Adrenal gland (tissue), 12 donors: ENCODE results near the gene ACSL4. TPM values are rescaled to one million over a fixed set of nuclear protein-coding genes. Genes with fewer than 3 reads are reported as not detected.

Experiments used
- DNase-seq, 7 donors: peaks; one replicate each; pipeline ENCODE4 v3.0.0-alpha.2; 2019 to 2020
- H3K27ac ChIP-seq, 5 donors: fragments of 200-600 bp; sonication (generic) in 4 of 5; 1 replicate in 3 of 5; 2 replicates in 2 of 5; pipeline versions ENCODE4 v1.5.1 to v1.8.0; 2016 to 2020; ENCODE audit warnings: mild to moderate bottlenecking in 1 of 5
- H3K27me3 ChIP-seq: fragments of 200-600 bp; 2 replicates; pipeline ENCODE4 v1.8.0; 2021
- H3K36me3 ChIP-seq, 2 donors: fragments of 200-600 bp; replicated peaks in 1 of 2; 1 replicate in 1 of 2; 2 replicates in 1 of 2; pipeline versions ENCODE4 v1.5.1 to v1.8.0; 2018 to 2022
- H3K4me1 ChIP-seq, 2 donors: fragments of 200-600 bp; replicated peaks in 1 of 2; 1 replicate in 1 of 2; 2 replicates in 1 of 2; pipeline versions ENCODE4 v1.5.1 to v1.8.0; 2018 to 2021
- H3K4me3 ChIP-seq, 4 donors: fragments of 200-600 bp; sonication (generic) in 3 of 4; one replicate each; pipeline ENCODE4 v1.5.1; 2016 to 2018
- H3K9me3 ChIP-seq, 3 donors: fragments of 200-600 bp; sonication (generic) in 1 of 3; replicated peaks in 1 of 3; 1 replicate in 2 of 3; 2 replicates in 1 of 3; pipeline versions ENCODE4 v1.5.1 to v1.8.0; 2016 to 2021
- POLR2A ChIP-seq, 2 donors: fragments of 450-650 bp; IDR thresholded peaks; one replicate each; pipeline ENCODE4 v1.6.1; 2017; ENCODE audit warnings: antibody characterized with exemption in 2 of 2, mild to moderate bottlenecking in 2 of 2, moderate library complexity in 1 of 2
- WGBS, 4 donors: extraction: QIAGEN DNeasy Blood & Tissue Kit in 2 of 4; methylation state at CpG; one replicate each; pipeline versions ENCODE4 v1.1.5 to v1.1.7; 2013 to 2017; 5-methylcytosine and 5-hydroxymethylcytosine counted together
- intact Hi-C, 2 donors: fragments of 100-400 bp; cut with DNase I; formaldehyde crosslinking; loops; one replicate each; pipeline versions ENCODE4 v1.14.1 to v1.15.0; 2022 to 2023
- polyA plus RNA-seq, 3 donors: library from polyadenylated mRNA; stranded (reverse); fragments of 200-250 nt in 2 of 3; fragments of 350-450 nt in 1 of 3; fragmentation: Illumina TruSeq in 1 of 3; extraction: RNeasy Lipid Tissue Mini Kit (QIAGEN cat#74804) in 1 of 3; gene quantifications; one replicate each; pipeline ENCODE4 v1.2.3, GENCODE V29; 2013 to 2014
- total RNA-seq, 9 donors: library from RNA; depleted of rRNA in 4 of 9; stranded (reverse); fragments of >200 nt in 4 of 9; fragments of 120-200 nt in 1 of 9; fragmentation: NEBNext Ultra II Directional in 1 of 9; extraction: Animal tissue kit (Norgen Biotek cat#: 25700) in 1 of 9; gene quantifications; one replicate each; pipeline versions ENCODE4 v1.1.0 to v1.2.4, GENCODE V29; 2013 to 2023
- TF ChIP-seq, protein P1 (sequence below), 6 experiments: fragments of 450-650 bp in 4 of 6; fragments of 200-600 bp in 2 of 6; sonication (generic) in 1 of 6; IDR thresholded peaks; 1 replicate in 5 of 6; 2 replicates in 1 of 6; pipeline versions ENCODE4 v1.5.1 to v1.8.0; 2016 to 2021; ENCODE audit warnings: antibody characterized with exemption in 6 of 6, mild to moderate bottlenecking in 2 of 6, moderate library complexity in 1 of 6
- donor health status: healthy with polysubstance abuse.
- donor health status: Bipolar disorder and iron deficiency.
- donor health status: DM: yes; HTN: yes; CAD: no.
- donor health status: DM: no; HTN: no; CAD: no.
- donor health status: DM: no; HTN: no; CAD: no.
- donor health status: DM: yes; HTN: yes; CAD: no.

The ACSL4 gene
- total and polyA plus RNA-seq, 12 donors = 16.9 to 192 (median 114) TPM

- Histone ChIP-seq H3K4me1 (peaks cover 5 to 27% of the 10 kb centered on the region in 2 donors), H3K27me3 (no peaks in the 10 kb centered on the region), H3K4me3 (no peak overlapping the region), H3K36me3 (no peaks in the 10 kb centered on the region), H3K9me3 (no peaks in the 10 kb centered on the region), H3K27ac (no peak overlapping the region)
- DNase-seq = no peak
- intact Hi-C loops = loop anchor here in 1 of 2 donors (10.0 kb wide), 1 partner anchor 145 kb away; no protein-coding TSS in a partner anchor
- TF ChIP-seq, protein P1, sequence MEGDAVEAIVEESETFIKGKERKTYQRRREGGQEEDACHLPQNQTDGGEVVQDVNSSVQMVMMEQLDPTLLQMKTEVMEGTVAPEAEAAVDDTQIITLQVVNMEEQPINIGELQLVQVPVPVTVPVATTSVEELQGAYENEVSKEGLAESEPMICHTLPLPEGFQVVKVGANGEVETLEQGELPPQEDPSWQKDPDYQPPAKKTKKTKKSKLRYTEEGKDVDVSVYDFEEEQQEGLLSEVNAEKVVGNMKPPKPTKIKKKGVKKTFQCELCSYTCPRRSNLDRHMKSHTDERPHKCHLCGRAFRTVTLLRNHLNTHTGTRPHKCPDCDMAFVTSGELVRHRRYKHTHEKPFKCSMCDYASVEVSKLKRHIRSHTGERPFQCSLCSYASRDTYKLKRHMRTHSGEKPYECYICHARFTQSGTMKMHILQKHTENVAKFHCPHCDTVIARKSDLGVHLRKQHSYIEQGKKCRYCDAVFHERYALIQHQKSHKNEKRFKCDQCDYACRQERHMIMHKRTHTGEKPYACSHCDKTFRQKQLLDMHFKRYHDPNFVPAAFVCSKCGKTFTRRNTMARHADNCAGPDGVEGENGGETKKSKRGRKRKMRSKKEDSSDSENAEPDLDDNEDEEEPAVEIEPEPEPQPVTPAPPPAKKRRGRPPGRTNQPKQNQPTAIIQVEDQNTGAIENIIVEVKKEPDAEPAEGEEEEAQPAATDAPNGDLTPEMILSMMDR (IDR thresholded peaks at IDR 0.05) = no peak
- WGBS, 4 donors = 45 to 64% (median 49%) methylated on average over 2 of the region's 2 CpGs
These were observed 22.9 kb downstream of the ACSL4 start for GRCh38 chrX:109710181-109710580.

DNA sequence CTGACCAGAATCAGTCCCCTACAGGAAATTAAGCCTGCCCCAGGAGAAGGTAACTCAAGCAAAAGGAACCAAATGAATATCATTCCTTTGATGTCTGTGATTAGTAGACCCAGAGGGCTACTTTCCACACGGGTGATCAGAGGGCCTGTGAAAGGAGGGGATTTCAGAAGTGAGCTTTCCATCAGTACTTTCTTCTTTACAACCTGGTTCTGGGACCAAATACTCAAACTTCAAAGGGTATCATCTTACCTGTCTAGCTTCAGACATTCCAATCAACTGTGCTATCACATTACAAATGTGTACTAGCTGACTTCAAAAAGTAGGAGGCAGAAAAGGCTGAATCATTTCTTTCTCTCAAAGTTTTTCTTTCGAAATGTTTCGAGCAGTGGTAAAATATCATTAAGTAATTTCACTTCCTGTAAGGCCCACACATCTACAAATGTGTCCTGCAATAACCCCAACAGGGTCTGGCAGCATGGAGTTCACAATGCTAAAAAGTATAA, 23.9 kb downstream of the ACSL4 start:
- intact Hi-C loops = no loop called here
- H3K4me1 ChIP-seq = peaks cover 5 to 33% of the 10 kb centered on the region in 2 donors
- 16 to 44% (median 27%) methylated on average over 3 of the region's 3 CpGs for WGBS, 4 donors

DNA sequence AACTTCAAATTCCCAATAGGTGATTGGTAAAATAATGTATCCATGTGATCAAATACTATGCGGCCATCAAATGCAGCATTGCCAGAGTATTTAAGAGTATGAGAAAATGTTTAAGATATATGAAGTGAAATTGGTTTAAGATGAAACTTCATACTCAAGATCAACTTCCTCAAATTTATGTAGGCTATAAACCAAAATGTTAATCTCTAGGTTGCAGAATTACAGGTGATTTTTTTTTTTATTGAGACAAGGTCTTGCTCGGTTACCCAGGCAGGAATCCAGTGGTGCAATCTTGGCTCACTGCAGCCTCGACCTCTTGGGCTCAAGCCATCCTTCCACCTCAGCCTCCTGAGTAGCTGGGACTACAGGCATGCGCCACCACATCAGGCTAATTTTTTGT, 25.3 kb downstream of the ACSL4 start:
- TF ChIP-seq, protein P1 (IDR thresholded peaks at IDR 0.05) = no peak
- TF ChIP-seq POLR2A (IDR thresholded peaks at IDR 0.05) = no peak
- Histone ChIP-seq H3K27ac (no peak overlapping the region), H3K36me3 (no peaks in the 10 kb centered on the region), H3K9me3 (no peaks in the 10 kb centered on the region), H3K27me3 (no peaks in the 10 kb centered on the region), H3K4me1 (peaks cover 5 to 33% of the 10 kb centered on the region in 2 donors), H3K4me3 (no peak overlapping the region)
- WGBS, 4 donors = 63 to 74% (median 71%) methylated on average over 4 of the region's 4 CpGs
- intact Hi-C loops = no loop called here
- DNase-seq = no peak

More for the DNA sequence above, 23.9 kb downstream of the ACSL4 start:
- DNase-seq = peak in 1 of 7 donors; percentile 20
- Histone ChIP-seq H3K27me3 (no peaks in the 10 kb centered on the region), H3K27ac (peak overlapping the region in 3 of 5 donors; percentile 2 to 67 (median 39)), H3K4me3 (no peak overlapping the region), H3K36me3 (no peaks in the 10 kb centered on the region), H3K9me3 (no peaks in the 10 kb centered on the region)
- no peak for TF ChIP-seq POLR2A (IDR thresholded peaks at IDR 0.05)
- TF ChIP-seq, protein P1 (IDR thresholded peaks at IDR 0.05) = no peak

- intact Hi-C loops = no loop called here
- Histone ChIP-seq H3K4me1 (peaks cover 5 to 33% of the 10 kb centered on the region in 2 donors), H3K27me3 (no peaks in the 10 kb centered on the region), H3K36me3 (no peaks in the 10 kb centered on the region), H3K9me3 (no peaks in the 10 kb centered on the region), H3K4me3 (no peak overlapping the region), H3K27ac (no peak overlapping the region)
- TF ChIP-seq, protein P1 (IDR thresholded peaks at IDR 0.05) = no peak
- no peak for TF ChIP-seq POLR2A (IDR thresholded peaks at IDR 0.05)
- no peak for DNase-seq
- 54 to 76% (median 67%) methylated on average over 5 of the region's 5 CpGs for WGBS, 4 donors
These were observed 25.7 kb downstream of the ACSL4 start for GRCh38 chrX:109707319-109707718.
